IPS DF 19.7 (cell line): ENCODE results near the gene MMP19.
A peak's percentile ranks its signal among the peaks of the same experiment; 100 is the strongest.
"Not testable (repeated sequence)": the region's sequence is repeated elsewhere in the genome, so short reads cannot be mapped to it uniquely, and the experiment has no call there.

Experiments used
- DNase-seq: peaks from one replicate; pipeline ENCODE4 v3.0.0-alpha.2; 2013; ENCODE audit warnings: low read depth, low spot score

The MMP19 gene

GRCh38 chr12:55844961-55845360 is 2.2 kb upstream of the MMP19 start:
- DNase-seq, result no peak

GRCh38 chr12:55843431-55843830 is 695 bp upstream of the MMP19 start:
- DNase-seq, result no peak

GRCh38 chr12:55840581-55841351 is 2.0 kb downstream of the MMP19 start:
- no peak for DNase-seq

GRCh38 chr12:55839345-55840140 is 3.2 kb downstream of the MMP19 start:
- DNase-seq, result no peak

GRCh38 chr12:55838361-55838760 is 4.4 kb downstream of the MMP19 start:
- no peak for DNase-seq

GRCh38 chr12:55834400-55834799 is 8.3 kb downstream of the MMP19 start:
- not testable (repeated sequence) for DNase-seq

GRCh38 chr12:55833056-55833455 is 9.7 kb downstream of the MMP19 start:
- DNase-seq, result no peak

GRCh38 chr12:55831447-55831815 is 11.3 kb downstream of the MMP19 start:
- DNase-seq, result no peak

GRCh38 chr12:55830601-55831446 is 11.9 kb downstream of the MMP19 start:
- DNase-seq, result no peak

- no peak for DNase-seq
Observed at GRCh38 chr12:55829967-55830600, 12.7 kb downstream of the MMP19 start.

- DNase-seq, result no peak
Observed at GRCh38 chr12:55828357-55828756, 14.4 kb downstream of the MMP19 start.

GRCh38 chr12:55827806-55828205 is 14.9 kb downstream of the MMP19 start:
- DNase-seq, result no peak

- no peak for DNase-seq
Observed at GRCh38 chr12:55824726-55825125, 18.0 kb downstream of the MMP19 start.

GRCh38 chr12:55823419-55823818 is 19.3 kb downstream of the MMP19 start:
- DNase-seq, result no peak

GRCh38 chr12:55822228-55822627 is 20.5 kb downstream of the MMP19 start:
- no peak for DNase-seq

- DNase-seq, result no peak
Observed at GRCh38 chr12:55820679-55821078, 22.1 kb downstream of the MMP19 start.

- DNase-seq, result no peak
Observed at GRCh38 chr12:55818886-55819285, 23.9 kb downstream of the MMP19 start.

- DNase-seq, result no peak
Observed at GRCh38 chr12:55818140-55818728, 24.5 kb downstream of the MMP19 start.

- peak; percentile 99 for DNase-seq
Observed at GRCh38 chr12:55817345-55818139, 25.2 kb downstream of the MMP19 start, which contains the start of the genes ORMDL2 and SARNP. Gene ORMDL2, plus strand, starts transcription at chr12:55818041. Its CDS starts 959 bp downstream, at chr12:55819000. Gene SARNP, minus strand, starts transcription at chr12:55817724. Its CDS starts 23 bp downstream, at chr12:55817701.

GRCh38 chr12:55816881-55817344 is 25.8 kb downstream of the MMP19 start:
- no peak for DNase-seq
